HL-60/S4 treated with retinoic acid at 250 ng/mL for 4 days and 3 days (cell line): ENCODE results near the gene UGT3A2.

Experiments
- in situ Hi-C: fragments of 300-500 bp; cut with MboI; formaldehyde crosslinking; loops from 2 replicates; pipeline ENCODE4 v1.7.0; 2022; ENCODE audit warnings: low sequenced_read_pairs

Gene UGT3A2, protein sequence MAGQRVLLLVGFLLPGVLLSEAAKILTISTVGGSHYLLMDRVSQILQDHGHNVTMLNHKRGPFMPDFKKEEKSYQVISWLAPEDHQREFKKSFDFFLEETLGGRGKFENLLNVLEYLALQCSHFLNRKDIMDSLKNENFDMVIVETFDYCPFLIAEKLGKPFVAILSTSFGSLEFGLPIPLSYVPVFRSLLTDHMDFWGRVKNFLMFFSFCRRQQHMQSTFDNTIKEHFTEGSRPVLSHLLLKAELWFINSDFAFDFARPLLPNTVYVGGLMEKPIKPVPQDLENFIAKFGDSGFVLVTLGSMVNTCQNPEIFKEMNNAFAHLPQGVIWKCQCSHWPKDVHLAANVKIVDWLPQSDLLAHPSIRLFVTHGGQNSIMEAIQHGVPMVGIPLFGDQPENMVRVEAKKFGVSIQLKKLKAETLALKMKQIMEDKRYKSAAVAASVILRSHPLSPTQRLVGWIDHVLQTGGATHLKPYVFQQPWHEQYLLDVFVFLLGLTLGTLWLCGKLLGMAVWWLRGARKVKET

DNA sequence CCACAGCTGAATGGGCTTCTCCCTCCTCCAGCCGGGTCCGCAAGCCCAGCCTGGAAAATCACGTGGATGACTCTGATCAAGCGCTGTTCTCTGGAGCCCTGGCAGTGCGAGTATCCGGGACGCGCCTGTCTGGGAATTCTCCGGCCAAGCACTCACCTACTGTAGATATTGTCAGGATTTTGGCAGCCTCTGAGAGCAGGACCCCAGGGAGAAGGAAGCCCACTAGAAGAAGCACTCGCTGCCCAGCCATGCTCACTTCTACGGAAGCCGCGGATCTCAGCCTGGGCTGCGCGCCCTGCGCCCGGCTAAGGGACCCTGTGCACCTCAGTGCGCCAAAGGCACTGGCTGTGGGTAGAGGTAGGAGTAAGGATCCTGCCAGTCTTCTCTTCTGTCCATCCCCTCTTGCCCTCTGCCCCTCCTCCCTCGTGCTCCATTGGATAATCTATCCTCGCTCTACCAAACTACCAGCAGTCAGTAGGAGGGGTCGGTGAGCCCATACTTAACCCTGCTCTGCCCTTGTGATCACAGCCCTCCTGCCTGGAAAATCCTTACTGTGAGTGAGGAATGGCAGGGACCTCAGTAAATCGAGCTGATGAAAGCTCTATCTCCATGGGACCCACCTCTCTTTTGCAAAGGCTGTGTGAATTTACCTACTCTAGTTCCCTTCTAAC is at the start of gene UGT3A2:
Gene UGT3A2 (minus strand): TSS at position 343 of the 671 bp plus-strand sequence. CDS start 93 bp downstream, at position 250.
- in situ Hi-C loops, result no loop called here

DNA sequence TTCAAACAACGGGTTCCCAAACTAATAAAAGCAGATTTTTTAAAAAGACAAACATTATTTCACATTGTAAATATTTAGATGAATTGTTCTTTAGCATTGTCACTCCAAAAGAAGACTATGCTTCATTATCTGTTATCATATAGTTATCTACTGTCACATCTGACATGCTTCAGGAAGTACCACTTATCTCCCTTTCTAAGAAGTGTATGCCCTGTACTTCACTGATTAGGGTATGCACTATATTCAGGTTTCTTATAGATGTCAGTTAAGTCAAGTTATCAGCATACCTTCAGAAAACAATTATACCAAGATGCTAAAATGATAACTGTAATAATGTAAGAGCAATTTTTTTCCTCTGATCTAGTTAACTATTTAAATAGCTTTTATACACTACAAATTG is 44.6 kb upstream of the UGT3A2 start:
- in situ Hi-C loops, result no loop called here

DNA sequence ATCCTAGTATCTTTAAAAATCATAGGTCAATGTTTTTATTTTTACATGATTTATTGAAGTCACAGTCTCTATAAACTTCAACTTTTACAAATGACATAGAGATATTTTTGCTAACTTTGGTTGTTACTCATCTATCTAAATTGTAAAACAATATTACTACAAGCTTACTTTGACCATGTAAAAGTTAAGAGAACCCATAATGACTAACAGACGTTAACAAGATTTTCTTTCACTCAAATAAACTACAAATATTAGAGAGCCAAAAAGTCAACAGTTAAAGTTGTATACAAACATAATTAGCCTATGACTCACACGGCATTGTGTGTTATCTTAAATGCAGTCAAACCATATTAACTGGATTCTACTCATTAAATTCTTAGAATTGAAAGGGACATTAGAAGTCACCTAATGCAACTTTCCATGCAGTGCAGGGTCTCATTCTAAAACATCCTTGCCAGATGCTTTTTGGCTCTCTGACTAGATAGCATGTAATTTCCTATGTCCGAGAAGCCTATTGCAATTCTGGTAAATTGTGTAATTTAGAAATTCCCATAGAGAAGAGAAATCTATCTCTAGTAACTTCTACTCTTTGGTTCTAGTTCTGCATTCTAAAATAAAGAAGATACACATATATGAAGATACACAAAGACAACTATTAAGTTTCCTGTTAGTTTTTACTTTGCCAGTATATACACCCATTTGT is 42.2 kb upstream of the UGT3A2 start:
- in situ Hi-C loops, result no loop called here

DNA sequence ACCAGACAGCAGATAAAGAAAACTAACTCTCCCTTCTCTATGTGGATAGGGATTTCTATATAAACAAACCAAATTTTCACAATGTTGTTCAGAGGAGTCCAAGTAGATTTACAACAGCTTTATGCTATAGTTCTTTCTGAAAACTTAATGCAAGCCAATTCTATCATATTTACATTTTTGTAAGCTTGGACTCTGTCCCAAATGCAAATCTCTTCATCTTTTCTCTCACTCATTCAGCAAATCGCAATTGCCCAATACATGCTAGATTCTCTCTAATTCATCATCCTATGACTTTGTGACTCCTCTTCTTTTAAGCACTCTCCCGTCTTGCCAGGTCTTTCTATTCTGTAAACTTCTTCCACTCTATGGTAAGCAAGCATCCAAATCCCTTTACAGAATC is 39.1 kb upstream of the UGT3A2 start:
- in situ Hi-C loops, result no loop called here

DNA sequence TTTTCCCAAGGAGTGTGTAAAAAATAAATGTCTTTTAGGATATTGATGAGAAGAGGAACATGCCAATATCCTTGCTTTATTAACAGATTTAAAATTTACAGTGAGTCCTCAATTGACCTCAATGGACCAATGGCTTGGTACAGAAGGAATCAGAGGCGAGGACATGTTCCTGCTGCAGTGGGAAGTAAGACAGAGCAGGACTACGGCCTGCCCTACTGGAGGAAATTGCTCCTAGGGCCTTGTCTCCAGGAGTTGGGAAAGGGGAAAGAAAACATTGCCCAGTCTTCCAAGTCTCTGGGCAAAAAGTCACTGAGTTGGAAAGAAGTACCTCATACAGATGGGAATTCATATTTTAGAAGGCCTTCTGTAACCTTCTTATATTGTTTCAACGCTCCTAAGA is 33.1 kb upstream of the UGT3A2 start:
- in situ Hi-C loops, result no loop called here

DNA sequence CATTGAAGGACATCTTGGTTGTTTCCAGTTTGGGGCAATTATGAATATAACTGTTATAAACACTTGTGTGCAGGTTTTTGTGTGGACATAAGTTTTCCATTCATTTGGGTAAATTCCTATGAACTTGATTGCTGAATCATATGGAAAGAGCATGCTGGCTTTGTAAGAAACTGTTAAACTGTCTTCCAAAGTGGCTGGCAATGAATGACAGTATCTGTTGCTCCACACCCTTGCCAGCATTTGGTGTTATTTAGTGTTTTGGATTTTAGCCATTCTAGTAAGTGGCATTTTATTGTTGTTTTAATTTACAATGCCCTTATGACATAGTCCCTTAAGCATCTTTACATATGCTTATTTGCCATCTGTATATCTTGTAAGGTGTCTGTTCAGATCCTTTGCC is 29.8 kb upstream of the UGT3A2 start:
- in situ Hi-C loops, result no loop called here

DNA sequence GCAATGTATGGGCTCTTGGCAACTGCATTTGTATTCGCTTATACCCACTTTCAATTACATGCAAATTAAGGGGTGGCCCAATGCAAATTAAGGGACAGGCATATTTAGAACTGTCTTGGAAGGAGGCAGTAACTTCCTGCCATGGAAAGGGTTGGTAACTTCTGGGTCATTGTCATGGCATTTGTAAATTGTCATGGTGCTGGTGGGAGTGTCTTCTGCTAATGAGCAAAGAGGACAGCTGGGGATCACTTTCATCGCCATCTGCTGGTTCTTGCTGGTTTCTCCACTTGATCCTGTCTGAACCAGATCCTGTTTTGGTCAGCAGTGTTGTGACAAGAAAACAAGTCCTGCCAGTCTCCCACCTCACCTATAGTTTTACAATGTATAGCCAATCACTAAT is 23.3 kb upstream of the UGT3A2 start:
- in situ Hi-C loops, result no loop called here

DNA sequence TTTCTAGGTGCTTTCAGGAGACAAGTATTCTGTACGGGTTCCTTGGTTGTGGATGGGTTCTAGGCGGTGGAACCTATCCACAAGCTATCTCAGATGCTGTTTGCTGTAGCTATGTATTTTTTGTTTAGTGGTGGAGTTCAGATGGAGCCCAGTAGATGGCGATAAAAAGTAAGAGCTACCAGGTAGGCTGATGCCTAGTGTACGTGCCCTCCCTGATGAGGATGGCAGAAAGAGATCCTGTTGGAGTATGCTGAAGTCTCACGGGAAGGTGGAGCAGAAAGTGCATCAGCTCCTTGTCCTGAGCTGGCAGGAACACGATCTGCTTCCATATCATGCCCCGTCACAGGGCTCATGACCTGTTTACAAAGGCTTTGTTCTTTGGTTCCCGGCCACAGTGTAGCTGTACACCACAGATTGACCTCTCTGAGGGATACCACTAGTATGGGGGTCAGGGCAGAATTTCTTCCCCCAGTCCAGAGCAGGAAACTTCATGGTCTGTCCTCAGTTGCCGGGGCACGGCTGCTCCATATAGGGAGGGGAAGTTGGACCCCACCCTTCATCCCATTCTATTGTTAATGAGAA is 12.6 kb upstream of the UGT3A2 start:
- in situ Hi-C loops, result no loop called here

DNA sequence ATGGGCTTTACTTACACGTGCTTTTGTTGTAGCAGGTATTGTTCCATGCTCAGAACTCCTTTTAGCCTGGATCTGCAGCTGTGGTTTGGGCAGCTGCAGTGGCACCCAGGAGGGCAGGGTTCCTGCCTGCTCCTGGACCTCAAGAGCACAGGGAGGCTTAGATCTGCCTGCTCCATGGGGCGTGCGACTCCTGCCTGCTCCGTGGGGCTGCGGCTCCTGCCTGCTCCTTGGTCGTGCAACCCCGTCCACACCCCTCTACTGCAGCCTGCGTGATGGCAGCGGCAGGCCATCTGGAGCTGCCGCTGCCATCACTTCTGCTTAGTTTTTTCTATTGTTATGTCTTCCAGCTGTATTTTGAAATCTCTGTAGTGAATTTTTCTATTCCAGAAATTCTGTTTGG is 11.7 kb upstream of the UGT3A2 start:
- in situ Hi-C loops, result no loop called here

DNA sequence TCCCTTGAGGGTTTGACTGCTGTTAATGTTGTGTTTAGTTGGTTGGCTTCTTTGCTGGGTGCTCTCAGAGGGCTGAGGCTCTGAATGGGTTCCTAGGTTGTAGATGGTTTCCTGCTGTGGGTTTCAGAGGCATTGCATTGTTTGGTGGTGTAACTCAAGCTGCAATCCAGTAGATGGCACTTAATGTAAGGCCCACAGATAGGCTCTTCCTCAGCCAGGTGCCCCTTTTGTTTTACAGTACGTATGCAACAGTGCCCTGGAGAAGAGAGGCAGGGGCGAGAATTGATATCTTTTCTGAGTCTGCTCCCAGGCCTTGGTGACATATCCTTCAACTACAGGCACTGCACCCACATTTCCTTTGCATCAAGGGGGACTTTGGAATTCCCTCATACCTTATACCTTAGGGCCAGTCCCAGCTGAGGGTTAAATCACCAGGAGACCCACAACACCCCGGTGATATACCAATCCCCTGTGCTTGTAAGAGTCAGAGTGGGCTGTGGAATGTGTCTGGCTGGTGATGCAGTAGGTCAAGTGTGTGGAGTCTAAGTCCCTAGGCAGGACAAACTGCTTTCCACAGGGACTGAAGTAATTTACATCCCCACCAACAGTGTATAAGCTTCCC is 7.0 kb upstream of the UGT3A2 start:
- in situ Hi-C loops, result no loop called here

DNA sequence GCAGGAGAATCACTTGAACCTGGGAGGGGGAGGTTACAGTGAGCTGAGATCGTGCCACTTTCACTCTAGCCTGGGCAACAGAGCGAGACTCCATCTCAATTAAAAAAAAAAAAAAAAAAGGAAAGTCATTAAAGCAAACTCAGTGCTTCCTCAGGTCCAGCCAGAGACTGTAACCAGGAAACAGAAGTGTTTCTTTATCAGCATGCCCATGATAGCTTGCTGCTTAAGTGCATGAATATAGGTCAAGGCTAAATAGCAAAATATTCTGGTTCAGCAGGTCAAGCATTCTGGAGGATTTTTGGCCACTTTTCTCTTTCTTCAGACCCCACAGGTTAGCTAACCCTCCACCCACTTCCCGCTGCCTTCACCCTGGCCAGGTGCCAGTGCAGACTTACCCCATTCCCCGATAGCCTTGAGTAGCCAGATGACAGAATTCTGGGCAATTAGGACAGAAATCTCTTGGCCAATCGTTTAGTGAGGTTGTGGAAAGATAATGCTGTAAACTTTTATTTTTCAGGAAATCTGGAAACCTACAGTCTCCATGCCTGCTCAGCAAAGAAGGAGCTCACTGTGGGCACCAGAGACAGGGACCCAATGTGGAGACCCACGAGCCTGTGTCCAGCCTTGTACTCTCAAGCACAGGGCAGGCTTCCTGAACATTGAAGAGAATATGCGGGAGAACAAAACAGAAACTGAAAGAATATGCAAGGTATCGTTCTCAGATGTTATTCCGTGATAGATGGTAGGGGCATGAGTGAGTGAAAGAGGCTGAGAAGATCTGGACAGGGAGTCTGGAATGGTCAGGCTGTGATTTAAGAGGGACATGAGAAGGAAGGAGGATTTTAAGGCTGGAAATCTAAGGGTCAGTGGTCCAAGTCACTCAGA is 4.2 kb upstream of the UGT3A2 start:
- in situ Hi-C loops, result no loop called here

DNA sequence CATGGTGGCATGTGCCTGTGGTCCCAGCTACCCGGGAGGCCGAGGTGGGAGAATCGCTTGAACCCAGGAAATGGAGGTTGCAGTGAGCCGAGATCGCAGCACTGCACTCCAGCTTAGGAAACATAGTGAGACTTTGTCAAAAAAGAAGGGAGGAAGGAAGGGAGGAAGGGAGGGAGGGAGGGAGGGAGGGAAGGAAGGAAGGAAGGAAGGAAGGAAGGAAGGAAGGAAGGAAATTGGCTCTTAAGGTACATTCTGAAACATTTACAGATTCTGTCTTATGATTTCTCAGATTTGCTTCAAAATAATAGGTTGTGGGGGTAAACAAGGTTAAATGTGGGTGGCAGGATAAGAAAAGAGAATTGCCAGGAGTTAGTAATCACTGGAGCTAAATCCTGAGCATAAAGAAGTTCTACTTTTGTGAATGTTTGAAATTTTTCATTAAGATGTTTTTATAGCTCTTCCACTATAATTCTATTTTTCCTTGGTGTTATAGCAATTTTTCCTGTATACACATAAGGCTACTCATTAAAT is 2.1 kb upstream of the UGT3A2 start:
- in situ Hi-C loops, result no loop called here

DNA sequence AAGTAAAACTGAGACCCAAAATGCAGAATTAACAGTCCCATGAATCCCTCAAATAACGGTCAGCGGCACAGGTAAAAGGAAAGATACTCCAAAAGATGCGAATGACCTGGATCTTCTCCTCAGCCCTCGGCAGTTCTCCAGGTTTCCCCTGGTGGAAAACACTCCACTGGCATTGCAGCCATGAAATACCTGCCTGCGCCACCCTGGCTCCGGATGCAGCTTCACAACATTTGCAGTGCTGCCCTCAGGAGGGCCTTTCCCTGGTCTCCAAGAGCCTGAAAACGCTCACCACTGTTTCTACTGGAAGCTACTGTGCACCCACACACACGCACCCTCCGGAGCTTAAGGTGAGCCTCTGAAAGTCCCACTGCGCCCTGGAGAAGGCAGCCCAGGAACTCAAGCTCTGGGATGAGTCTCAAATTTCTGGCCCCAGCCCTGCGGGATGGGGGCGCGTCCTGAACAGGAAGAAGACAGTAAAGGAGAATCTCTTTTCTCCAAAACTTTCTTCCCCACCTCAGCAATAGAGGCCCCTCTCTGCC is 612 bp downstream of the UGT3A2 start:
- in situ Hi-C loops, result no loop called here

DNA sequence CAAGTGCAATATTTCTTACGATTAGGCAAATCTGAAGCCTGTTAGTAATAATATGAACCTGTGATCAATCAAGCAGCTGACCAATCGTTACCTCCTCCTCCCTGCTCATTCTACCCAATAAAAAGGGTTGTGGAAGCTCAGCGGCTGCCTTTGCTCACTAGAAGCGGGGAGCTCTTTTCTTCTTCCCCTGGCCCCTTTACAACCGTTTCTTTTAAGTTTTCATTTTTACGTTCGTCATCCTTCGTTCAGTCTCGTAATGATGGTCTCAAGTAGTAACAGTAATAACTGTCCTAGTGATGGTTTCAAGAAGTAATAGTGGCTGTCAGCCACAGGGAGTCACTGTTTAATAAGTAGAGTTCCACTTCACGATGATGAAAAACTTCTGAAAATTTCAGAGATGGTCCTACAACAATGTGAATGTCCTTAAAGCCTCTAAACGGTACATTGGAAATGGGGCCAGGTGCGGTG is 6.2 kb downstream of the UGT3A2 start:
- in situ Hi-C loops, result no loop called here

DNA sequence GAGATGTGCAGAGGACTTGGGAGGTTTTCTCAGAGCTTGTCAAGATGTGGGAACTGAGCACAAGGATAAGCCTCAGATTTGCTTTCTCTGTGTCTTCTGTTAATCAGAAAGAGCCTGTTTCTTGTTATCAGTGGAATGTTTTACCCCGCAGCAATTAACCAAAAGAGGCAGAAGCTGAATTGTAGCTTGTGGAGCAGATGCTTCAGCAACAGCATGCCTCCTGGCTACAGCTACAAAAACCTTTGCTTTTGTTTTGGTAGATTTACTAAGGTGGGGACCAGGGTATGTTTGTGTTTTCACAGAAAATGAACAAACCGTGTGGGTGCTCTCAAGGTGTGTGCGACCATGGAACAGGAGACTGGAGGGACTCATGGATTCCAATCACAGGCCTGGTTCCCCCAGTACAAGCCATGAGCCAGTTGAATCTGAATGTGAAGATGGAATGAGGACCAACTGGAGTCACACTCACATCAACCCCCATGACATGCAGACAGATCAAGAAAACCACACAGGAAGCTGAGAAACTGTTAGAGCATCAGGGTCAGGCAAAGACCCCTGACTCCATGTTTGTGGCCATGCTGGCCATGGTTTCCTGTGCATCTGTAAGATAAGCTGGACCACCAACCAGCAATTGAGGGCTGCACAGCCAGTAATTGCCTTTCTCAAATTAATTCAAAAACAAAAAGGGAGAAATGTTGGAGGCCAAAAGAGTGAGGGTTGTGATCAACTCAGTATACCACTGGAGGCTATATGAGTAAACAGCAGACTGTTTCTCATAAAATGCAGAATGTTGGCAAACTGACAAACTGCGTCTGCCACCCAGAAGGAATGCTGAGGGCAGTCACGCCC is 6.9 kb downstream of the UGT3A2 start:
- in situ Hi-C loops, result no loop called here

DNA sequence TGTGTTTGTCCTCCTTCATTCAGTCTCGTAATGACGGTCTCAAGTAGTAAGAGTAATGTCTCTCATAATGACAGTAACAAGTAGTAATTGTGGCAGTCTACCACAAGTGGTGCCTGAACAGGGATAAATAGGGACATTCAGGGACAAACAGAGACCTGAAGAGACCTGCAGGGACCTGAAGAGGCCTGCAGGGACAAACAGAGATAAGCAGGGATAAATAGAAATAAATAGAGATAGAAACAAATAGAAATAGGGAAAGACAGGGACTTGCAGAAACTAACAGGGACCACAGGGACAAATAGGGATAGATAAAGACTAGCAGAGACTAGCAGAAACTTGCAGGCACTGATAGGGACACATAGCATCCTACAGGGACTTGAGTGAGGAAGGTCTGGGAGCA is 7.9 kb downstream of the UGT3A2 start:
- in situ Hi-C loops, result no loop called here

DNA sequence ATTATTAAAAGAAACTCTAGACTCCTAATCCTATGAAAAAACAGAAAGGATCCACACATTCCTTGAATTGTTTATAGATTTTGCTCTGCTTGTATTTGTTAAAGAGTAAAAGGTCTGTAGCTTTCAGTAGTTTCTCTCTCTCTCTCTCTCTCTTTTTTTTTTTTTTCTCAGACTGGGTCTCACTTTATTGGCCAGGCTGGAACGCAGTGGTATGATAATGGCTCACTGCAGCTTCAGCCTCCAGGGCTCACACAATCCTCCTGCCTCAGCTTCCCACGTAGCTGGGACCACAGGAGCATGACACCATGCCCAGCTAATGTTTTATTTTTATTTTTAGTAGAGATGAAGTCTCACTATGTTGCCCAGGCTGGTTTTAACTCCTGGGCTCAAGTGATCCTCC is 9.3 kb downstream of the UGT3A2 start:
- in situ Hi-C loops, result no loop called here

DNA sequence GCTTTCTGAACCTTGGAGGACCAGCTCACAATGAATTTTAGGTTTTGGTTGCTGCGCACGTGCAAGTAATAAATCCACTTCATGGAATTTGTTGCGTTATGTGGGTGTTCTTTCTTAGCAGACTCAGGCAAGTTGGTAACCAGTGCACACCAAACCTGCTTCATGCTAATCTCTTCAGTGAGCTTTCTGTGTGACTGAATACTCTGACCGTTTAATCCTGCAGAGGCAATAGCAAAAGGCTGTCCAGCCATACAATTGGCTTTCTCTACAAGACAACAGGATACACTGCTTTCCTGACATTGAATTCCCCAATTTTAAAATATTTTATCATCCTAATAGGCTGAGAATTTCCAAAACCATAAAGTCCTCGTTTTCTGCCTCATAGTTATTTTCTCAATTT is 10.3 kb downstream of the UGT3A2 start:
- in situ Hi-C loops, result no loop called here
